Endodermal cell (in vitro differentiated cells): ENCODE measurements around the gene UQCC5. TPM values are rescaled to one million over a fixed set of nuclear protein-coding genes. Genes with fewer than 3 reads are reported as not detected.

Source experiments
- DNase-seq: peaks from one replicate; pipeline ENCODE4 v3.0.0-alpha.2; 2017
- H3K27ac ChIP-seq: 2 replicates; pipeline ENCODE4 v1.5.1; 2013; ENCODE audit warnings: mild to moderate bottlenecking, low read depth, low read length, moderate library complexity
- H3K27me3 ChIP-seq: 2 replicates; pipeline ENCODE4 v1.6.1; 2013; ENCODE audit warnings: mild to moderate bottlenecking, low read length, moderate library complexity; ENCODE audit not compliant: insufficient read depth, control insufficient read depth, poor library complexity, severe bottlenecking
- H3K36me3 ChIP-seq: 2 replicates; pipeline ENCODE4 v1.7.0; 2013; ENCODE audit warnings: mild to moderate bottlenecking, low read length, moderate library complexity; ENCODE audit not compliant: control insufficient read depth, insufficient read depth
- H3K4me1 ChIP-seq: one replicate; pipeline ENCODE4 v1.7.0; 2013; ENCODE audit warnings: low read length; ENCODE audit not compliant: control insufficient read depth, insufficient read depth
- H3K4me3 ChIP-seq: 2 replicates; pipeline ENCODE4 v1.5.1; 2013; ENCODE audit warnings: mild to moderate bottlenecking, low read length, moderate library complexity
- H3K9ac ChIP-seq: 2 replicates; pipeline ENCODE4 v1.6.1; 2013; ENCODE audit warnings: mild to moderate bottlenecking, low read length, moderate library complexity; ENCODE audit not compliant: poor library complexity, severe bottlenecking; ENCODE audit errors: extremely low read depth
- H3K9me3 ChIP-seq: 2 replicates; pipeline ENCODE4 v1.6.1; 2013; ENCODE audit warnings: mild to moderate bottlenecking, low read length, moderate library complexity; ENCODE audit not compliant: control insufficient read depth
- H3K27ac Mint-ChIP-seq: 2 replicates; pipeline ENCODE4 v1.8.0; 2020; ENCODE audit warnings: mixed read lengths
- H3K27me3 Mint-ChIP-seq: 2 replicates; pipeline ENCODE4 v1.8.0; 2021; ENCODE audit warnings: mild to moderate bottlenecking, mixed read lengths; ENCODE audit not compliant: insufficient read depth
- H3K36me3 Mint-ChIP-seq: 2 replicates; pipeline ENCODE4 v1.8.0; 2020; ENCODE audit warnings: low read depth, mixed read lengths
- H3K4me1 Mint-ChIP-seq: 2 replicates; pipeline ENCODE4 v1.8.0; 2020; ENCODE audit warnings: mixed read lengths
- H3K4me3 Mint-ChIP-seq: 2 replicates; pipeline ENCODE4 v1.8.0; 2020; ENCODE audit warnings: mild to moderate bottlenecking, moderate library complexity, mixed read lengths
- H3K9me3 Mint-ChIP-seq: 2 replicates; pipeline ENCODE4 v1.8.0; 2020; ENCODE audit warnings: mild to moderate bottlenecking, mixed read lengths
- CTCF ChIP-seq: fragments of 200-600 bp; sonication (generic); conservative IDR thresholded peaks from 2 replicates; pipeline ENCODE4 v1.5.0; 2021; ENCODE audit warnings: antibody characterized with exemption, mild to moderate bottlenecking
- WGBS, 2 experiments: methylation state at CpG; one replicate each; pipeline versions ENCODE4 v1.1.5 to v1.1.7; 2013; ENCODE audit warnings: missing lambda C conversion rate in 2 of 2, mixed read lengths in 1 of 2; ENCODE audit not compliant: insufficient coverage in 1 of 2, insufficient read length in 1 of 2; 5-methylcytosine and 5-hydroxymethylcytosine counted together
- total RNA-seq, 2 donors: library from RNA; stranded (reverse); fragmentation: NEBNext Ultra II Directional in 1 of 2; extraction: Animal tissue kit (Norgen Biotek cat#: 25700) in 1 of 2; gene quantifications; 2 replicates in 1 of 2; 3 replicates in 1 of 2; pipeline ENCODE4 v1.2.1, GENCODE V29; 2021

The UQCC5 gene
- total RNA-seq, 2 donors from 2014 or later, result 28.1 to 34.1 TPM

DNA sequence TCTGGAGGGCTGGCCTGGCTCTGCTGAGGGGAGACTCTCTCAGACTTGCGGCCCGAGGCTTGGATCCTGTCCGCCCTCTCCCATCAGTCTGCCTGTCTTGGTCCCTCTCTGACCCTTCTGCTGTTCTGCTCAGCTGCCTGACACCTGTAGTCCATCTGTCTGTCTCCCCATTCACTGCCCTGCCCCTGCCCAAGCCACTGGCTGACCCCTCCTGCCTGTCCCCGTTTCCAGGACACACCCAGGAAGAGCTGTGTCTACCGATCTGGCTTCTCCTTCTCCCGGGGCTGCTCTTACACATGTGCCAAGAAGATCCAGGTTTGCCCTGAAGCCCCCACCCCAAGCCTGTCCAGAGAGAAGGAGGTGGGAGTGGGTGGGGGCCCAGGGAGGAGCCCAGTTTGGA, 21.2 kb upstream of the UQCC5 start:
- no peak for DNase-seq
- no peak overlapping the region for H3K27ac Mint-ChIP-seq
- Histone ChIP-seq H3K36me3 (no peaks in the 10 kb centered on the region), H3K27me3 (no peaks in the 10 kb centered on the region), H3K9ac (no peak overlapping the region), H3K9me3 (no peaks in the 10 kb centered on the region), H3K4me1 (no peaks in the 10 kb centered on the region), H3K4me3 (no peak overlapping the region), H3K27ac (no peak overlapping the region)
- no peak for TF ChIP-seq CTCF
- no peaks in the 10 kb centered on the region for H3K9me3 Mint-ChIP-seq
- no peak overlapping the region for H3K4me3 Mint-ChIP-seq
- H3K27me3 Mint-ChIP-seq, result peaks cover 8% of the 10 kb centered on the region
- H3K36me3 Mint-ChIP-seq, result no peaks in the 10 kb centered on the region
- no peaks in the 10 kb centered on the region for H3K4me1 Mint-ChIP-seq
- WGBS, 2 experiments, result 88% methylated on average over 6 of the region's 6 CpGs; no CpG with 5 or more reads in 1 of the 2 experiments

DNA sequence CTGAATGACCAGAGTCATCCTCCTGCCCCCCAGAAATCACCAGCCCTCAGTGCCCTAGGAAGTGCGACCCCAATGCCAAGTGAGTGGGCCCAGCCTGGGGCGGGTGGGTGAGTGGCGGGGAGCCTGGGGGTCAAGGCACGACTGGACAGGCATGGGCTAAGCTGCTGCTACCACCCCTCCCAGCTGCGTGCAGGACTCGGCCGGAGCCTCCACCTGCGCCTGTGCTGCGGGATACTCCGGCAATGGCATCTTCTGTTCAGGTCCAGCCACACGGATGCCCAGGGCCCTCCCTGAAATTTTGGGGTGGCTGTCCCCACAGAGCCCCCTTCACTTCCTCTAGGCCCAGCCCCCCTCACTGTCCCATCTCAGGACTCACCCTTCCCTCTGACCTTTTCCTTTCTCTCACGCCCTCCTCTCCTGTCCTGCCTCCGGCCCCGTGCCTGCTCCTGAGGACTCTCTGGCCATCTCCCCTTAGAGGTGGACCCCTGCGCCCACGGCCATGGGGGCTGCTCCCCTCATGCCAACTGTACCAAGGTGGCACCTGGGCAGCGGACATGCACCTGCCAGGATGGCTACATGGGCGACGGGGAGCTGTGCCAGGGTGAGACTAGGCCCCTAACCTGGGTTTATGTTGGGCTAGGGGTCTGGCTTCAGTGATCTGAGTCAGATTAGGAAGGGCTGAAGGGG, 19.8 kb upstream of the UQCC5 start:
- no peak for DNase-seq
- Histone ChIP-seq H3K4me1 (no peaks in the 10 kb centered on the region), H3K4me3 (no peak overlapping the region), H3K27me3 (no peaks in the 10 kb centered on the region), H3K9ac (no peak overlapping the region), H3K9me3 (no peaks in the 10 kb centered on the region), H3K27ac (no peak overlapping the region), H3K36me3 (no peaks in the 10 kb centered on the region)
- no peaks in the 10 kb centered on the region for H3K9me3 Mint-ChIP-seq
- peaks cover 8% of the 10 kb centered on the region for H3K27me3 Mint-ChIP-seq
- H3K4me1 Mint-ChIP-seq, result no peaks in the 10 kb centered on the region
- 92% methylated on average over 12 to 19 of the region's 19 CpGs for WGBS, 2 experiments
- TF ChIP-seq CTCF, result no peak
- no peak overlapping the region for H3K4me3 Mint-ChIP-seq
- no peaks in the 10 kb centered on the region for H3K36me3 Mint-ChIP-seq
- H3K27ac Mint-ChIP-seq, result no peak overlapping the region

DNA sequence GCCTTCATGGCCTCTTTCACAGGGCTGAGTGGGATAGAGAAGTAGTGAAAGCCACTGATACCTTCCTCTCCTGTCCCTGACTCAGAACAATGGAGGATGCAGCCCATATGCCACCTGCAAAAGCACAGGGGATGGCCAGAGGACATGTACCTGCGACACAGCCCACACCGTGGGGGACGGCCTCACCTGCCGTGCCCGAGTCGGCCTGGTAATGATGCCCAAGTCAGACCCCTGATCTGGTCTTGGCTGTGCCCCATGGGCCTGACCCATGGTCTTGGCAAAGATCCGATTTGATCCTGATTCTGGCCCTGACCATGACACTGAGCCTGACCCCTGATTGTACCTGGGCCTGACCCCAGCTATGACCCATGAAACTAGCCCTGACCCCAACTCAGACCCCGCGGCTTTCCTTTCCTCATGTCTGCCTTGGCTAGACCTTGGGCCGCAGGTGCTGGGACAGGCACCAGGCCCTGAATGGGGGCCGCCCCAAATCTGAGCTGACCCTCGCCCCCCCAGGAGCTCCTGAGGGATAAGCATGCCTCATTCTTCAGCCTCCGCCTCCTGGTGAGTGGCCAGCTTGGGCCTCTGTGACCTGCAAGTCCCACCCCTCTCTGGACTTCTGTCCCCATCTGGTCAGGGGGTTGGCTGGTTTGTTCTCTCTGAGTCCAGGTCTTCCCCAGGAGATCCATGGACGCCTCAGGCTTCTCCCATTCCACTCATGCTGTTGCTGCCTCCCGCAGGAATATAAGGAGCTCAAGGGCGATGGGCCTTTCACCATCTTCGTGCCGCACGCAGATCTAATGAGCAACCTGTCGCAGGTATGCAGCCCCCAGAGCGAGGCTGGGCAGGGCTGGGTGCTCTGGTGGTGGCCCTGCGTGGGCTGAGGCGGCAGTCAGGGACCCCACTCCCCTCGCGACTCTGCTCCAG, 18.3 kb upstream of the UQCC5 start:
- Mint-ChIP-seq H3K27ac (no peak overlapping the region), H3K4me3 (peak overlapping the region; percentile 33)
- H3K4me3 ChIP-seq, result no peak overlapping the region

More for the DNA sequence above, 18.3 kb upstream of the UQCC5 start:
- WGBS, 2 experiments, result 89 to 92% methylated on average over 12 to 25 of the region's 25 CpGs
- Mint-ChIP-seq H3K4me1 (no peaks in the 10 kb centered on the region), H3K27me3 (peaks cover 8% of the 10 kb centered on the region), H3K9me3 (no peaks in the 10 kb centered on the region), H3K36me3 (no peaks in the 10 kb centered on the region)
- no peak for DNase-seq
- Histone ChIP-seq H3K9ac (no peak overlapping the region), H3K27ac (no peak overlapping the region), H3K9me3 (no peaks in the 10 kb centered on the region), H3K36me3 (no peaks in the 10 kb centered on the region), H3K4me1 (no peaks in the 10 kb centered on the region), H3K27me3 (no peaks in the 10 kb centered on the region)
- TF ChIP-seq CTCF, result no peak
